ENCODE measurements around the gene CCDC9.

CCDC9 gene

GRCh38 chr19:47319923-47320871, 63.9 kb downstream of the CCDC9 start:
- peaks cover 8% of the 10 kb centered on the region; the same call in 1 of the 2 replicates for H3K4me1 ChIP-seq (ENCODE audit: low read length)
- no peak for TF ChIP-seq EZH2phosphoT487 (IDR thresholded peaks at IDR 0.05; ENCODE audit: low read depth)
- no peak for TF ChIP-seq CTCF (IDR thresholded peaks at IDR 0.05; ENCODE audit: low read depth, low read length)
- no peaks in the 10 kb centered on the region for H3K79me2 ChIP-seq (ENCODE audit: low read length)
- H3K27ac ChIP-seq (ENCODE audit: low read length) = no peak overlapping the region
- H3K4me2 ChIP-seq (ENCODE audit: low read length) = no peak overlapping the region
- no peaks in the 10 kb centered on the region for H4K20me1 ChIP-seq (ENCODE audit: insufficient read depth, low read length)
- H3K36me3 ChIP-seq (replicated peaks; ENCODE audit: low read depth, low read length) = no peaks in the 10 kb centered on the region
- peaks cover 8% of the 10 kb centered on the region for H3K27me3 ChIP-seq (ENCODE audit: low read depth, low read length)
- H2AFZ ChIP-seq (ENCODE audit: low read depth, low read length) = no peak overlapping the region
- H3K9ac ChIP-seq (ENCODE audit: low read length) = no peak overlapping the region
- H3K4me3 ChIP-seq (ENCODE audit: low read length) = no peak overlapping the region
- no peaks in the 10 kb centered on the region for H3K9me3 ChIP-seq (ENCODE audit: insufficient read depth, low read length)

All from OCI-LY3 (cell line).